Measurements from ENCODE around the gene LARP4B.

Gene LARP4B

DNA sequence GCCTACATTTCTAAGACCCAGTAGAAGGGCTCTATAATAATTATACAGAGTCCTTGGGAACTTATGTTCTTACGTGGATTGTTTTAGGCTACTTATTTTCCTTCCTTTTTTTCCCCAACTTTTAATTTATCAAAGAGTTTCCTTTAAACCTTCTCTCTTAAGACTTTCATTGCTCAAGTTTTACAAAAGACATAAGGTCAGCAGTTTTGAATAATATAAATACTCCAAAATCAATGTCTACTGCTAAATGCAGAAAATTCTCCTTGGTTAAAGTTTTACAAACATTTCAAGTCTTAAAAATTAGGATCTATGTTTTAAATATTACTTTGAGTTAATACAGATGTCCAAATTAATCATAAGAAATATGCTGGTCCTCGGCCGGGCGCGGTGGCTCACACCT, 97.0 kb downstream of the LARP4B start:
- Histone ChIP-seq H3K9me2 (replicated peaks; ENCODE audit: insufficient read depth, low read length) (no peaks in the 10 kb centered on the region), H3K4me3 (ENCODE audit: low read length) (no peak overlapping the region), H3K4me1 (ENCODE audit: low read length) (no peaks in the 10 kb centered on the region), H2AFZ (ENCODE audit: low read length) (no peak overlapping the region), H3K27me3 (replicated peaks; ENCODE audit: insufficient read depth, low read length) (no peaks in the 10 kb centered on the region), H3K79me2 (ENCODE audit: low read length) (peaks cover 82% of the 10 kb centered on the region), H3K27ac (ENCODE audit: low read length) (no peak overlapping the region), H4K20me1 (ENCODE audit: insufficient read depth, low read length) (no peaks in the 10 kb centered on the region), H3K9ac (ENCODE audit: low read length) (no peak overlapping the region), H3K9me3 (replicated peaks; ENCODE audit: insufficient read depth, low read length) (no peaks in the 10 kb centered on the region), H3K36me3 (replicated peaks; ENCODE audit: insufficient read depth, low read length) (peaks cover 7% of the 10 kb centered on the region; the same call in 1 of the 2 replicates), H3K4me2 (ENCODE audit: low read depth, low read length) (no peak overlapping the region), H3F3A (ENCODE audit: insufficient read depth, low read length) (no peaks in the 10 kb centered on the region)
- no peak for DNase-seq
- TF ChIP-seq, protein P1, sequence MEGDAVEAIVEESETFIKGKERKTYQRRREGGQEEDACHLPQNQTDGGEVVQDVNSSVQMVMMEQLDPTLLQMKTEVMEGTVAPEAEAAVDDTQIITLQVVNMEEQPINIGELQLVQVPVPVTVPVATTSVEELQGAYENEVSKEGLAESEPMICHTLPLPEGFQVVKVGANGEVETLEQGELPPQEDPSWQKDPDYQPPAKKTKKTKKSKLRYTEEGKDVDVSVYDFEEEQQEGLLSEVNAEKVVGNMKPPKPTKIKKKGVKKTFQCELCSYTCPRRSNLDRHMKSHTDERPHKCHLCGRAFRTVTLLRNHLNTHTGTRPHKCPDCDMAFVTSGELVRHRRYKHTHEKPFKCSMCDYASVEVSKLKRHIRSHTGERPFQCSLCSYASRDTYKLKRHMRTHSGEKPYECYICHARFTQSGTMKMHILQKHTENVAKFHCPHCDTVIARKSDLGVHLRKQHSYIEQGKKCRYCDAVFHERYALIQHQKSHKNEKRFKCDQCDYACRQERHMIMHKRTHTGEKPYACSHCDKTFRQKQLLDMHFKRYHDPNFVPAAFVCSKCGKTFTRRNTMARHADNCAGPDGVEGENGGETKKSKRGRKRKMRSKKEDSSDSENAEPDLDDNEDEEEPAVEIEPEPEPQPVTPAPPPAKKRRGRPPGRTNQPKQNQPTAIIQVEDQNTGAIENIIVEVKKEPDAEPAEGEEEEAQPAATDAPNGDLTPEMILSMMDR (IDR thresholded peaks at IDR 0.05; ENCODE audit: low read length): no peak
- TF ChIP-seq EZH2phosphoT487 (IDR thresholded peaks at IDR 0.05; ENCODE audit: low read length) (no peak), EZH2 (optimal IDR thresholded peaks at IDR 0.05; ENCODE audit: low read depth, low read length) (no peak)

DNA sequence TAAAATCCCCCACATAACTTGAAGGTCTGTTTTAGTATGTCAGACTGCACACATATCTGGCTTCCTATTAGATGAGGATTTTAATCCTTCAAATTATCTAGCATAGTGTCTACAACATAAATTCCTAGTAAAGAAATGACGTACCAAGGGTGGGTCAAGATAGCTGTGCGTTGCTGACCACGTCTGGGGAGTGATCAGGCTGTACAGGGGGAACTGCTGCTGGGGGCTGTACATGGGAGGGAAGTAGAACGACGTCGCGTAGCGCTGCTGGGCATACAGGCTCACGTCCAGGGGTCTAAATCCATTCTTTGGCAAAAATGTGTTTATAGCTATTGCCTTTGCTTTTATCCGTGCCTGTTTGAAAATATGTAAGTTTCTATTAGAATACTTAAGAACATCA, 102.3 kb downstream of the LARP4B start:
- H3K36me3 ChIP-seq (replicated peaks; ENCODE audit: insufficient read depth, low read length): peaks cover 21% of the 10 kb centered on the region
- H3K27ac ChIP-seq (ENCODE audit: low read length): no peak overlapping the region
- no peaks in the 10 kb centered on the region for H3K27me3 ChIP-seq (replicated peaks; ENCODE audit: insufficient read depth, low read length)
- no peaks in the 10 kb centered on the region for H3K9me3 ChIP-seq (replicated peaks; ENCODE audit: insufficient read depth, low read length)
- H3K4me2 ChIP-seq (ENCODE audit: low read depth, low read length): no peak overlapping the region
- no peaks in the 10 kb centered on the region for H3F3A ChIP-seq (ENCODE audit: insufficient read depth, low read length)
- TF ChIP-seq EZH2 (optimal IDR thresholded peaks at IDR 0.05; ENCODE audit: low read depth, low read length): no peak
- TF ChIP-seq, protein P1 (IDR thresholded peaks at IDR 0.05; ENCODE audit: low read length): no peak
- no peak for TF ChIP-seq EZH2phosphoT487 (IDR thresholded peaks at IDR 0.05; ENCODE audit: low read length)
- H3K79me2 ChIP-seq (ENCODE audit: low read length): peaks cover 62% of the 10 kb centered on the region
- no peak overlapping the region for H2AFZ ChIP-seq (ENCODE audit: low read length)
- H3K9ac ChIP-seq (ENCODE audit: low read length): no peak overlapping the region
- no peak overlapping the region for H3K4me3 ChIP-seq (ENCODE audit: low read length)
- no peaks in the 10 kb centered on the region; the same call in 1 of the 2 replicates for H4K20me1 ChIP-seq (ENCODE audit: insufficient read depth, low read length)
- no peak for DNase-seq
- no peaks in the 10 kb centered on the region for H3K9me2 ChIP-seq (replicated peaks; ENCODE audit: insufficient read depth, low read length)
- H3K4me1 ChIP-seq (ENCODE audit: low read length): no peaks in the 10 kb centered on the region

DNA sequence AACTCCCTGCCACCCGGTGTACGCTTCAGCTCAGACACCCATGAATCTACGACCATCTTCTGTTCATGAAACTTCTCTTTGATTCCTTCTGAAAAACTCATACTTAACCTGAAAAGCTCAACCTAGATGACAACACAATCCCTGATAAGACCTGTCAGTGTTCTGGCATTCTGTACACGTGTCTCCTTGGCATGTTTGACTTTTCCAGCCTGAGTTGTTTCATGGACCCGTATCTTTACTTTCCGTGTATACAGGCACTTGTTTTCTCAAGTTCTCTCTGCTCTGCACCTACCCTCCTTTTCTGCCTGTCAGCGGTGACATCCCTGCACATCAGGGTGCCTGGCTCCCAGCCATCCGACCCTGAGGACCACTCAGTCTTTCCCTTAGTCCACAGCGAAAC, 103.3 kb downstream of the LARP4B start:
- Histone ChIP-seq H3K9me3 (replicated peaks; ENCODE audit: insufficient read depth, low read length) (no peaks in the 10 kb centered on the region), H3K27ac (ENCODE audit: low read length) (no peak overlapping the region), H3K4me3 (ENCODE audit: low read length) (no peak overlapping the region), H3K4me1 (ENCODE audit: low read length) (no peaks in the 10 kb centered on the region), H3K27me3 (replicated peaks; ENCODE audit: insufficient read depth, low read length) (no peaks in the 10 kb centered on the region), H3K4me2 (ENCODE audit: low read depth, low read length) (no peak overlapping the region), H3K79me2 (ENCODE audit: low read length) (peaks cover 52% of the 10 kb centered on the region), H3K9me2 (replicated peaks; ENCODE audit: insufficient read depth, low read length) (no peaks in the 10 kb centered on the region), H3F3A (ENCODE audit: insufficient read depth, low read length) (no peaks in the 10 kb centered on the region), H4K20me1 (ENCODE audit: insufficient read depth, low read length) (no peaks in the 10 kb centered on the region; the same call in 1 of the 2 replicates), H3K9ac (ENCODE audit: low read length) (no peak overlapping the region), H2AFZ (ENCODE audit: low read length) (no peak overlapping the region), H3K36me3 (replicated peaks; ENCODE audit: insufficient read depth, low read length) (peaks cover 21% of the 10 kb centered on the region)
- DNase-seq: no peak
- TF ChIP-seq EZH2 (optimal IDR thresholded peaks at IDR 0.05; ENCODE audit: low read depth, low read length): no peak
- TF ChIP-seq EZH2phosphoT487 (IDR thresholded peaks at IDR 0.05; ENCODE audit: low read length): no peak
- TF ChIP-seq, protein P1 (IDR thresholded peaks at IDR 0.05; ENCODE audit: low read length): no peak

Data from MM.1S (cell line).